Activated CD4-positive, alpha-beta T cell treated with anti-CD3 and anti-CD28 coated beads, Interleukin-2, amount 50 U/mL, for 48 hours (primary cell): ENCODE measurements around the gene TRABD.

Experiments used
- DNase-seq, 2 experiments: peaks; one replicate each; pipeline ENCODE4 v3.0.0-alpha.2; 2020

TRABD gene

GRCh38 chr22:50246242-50247175 is 60.8 kb downstream of the TRABD start:
- DNase-seq, result no peak

DNA sequence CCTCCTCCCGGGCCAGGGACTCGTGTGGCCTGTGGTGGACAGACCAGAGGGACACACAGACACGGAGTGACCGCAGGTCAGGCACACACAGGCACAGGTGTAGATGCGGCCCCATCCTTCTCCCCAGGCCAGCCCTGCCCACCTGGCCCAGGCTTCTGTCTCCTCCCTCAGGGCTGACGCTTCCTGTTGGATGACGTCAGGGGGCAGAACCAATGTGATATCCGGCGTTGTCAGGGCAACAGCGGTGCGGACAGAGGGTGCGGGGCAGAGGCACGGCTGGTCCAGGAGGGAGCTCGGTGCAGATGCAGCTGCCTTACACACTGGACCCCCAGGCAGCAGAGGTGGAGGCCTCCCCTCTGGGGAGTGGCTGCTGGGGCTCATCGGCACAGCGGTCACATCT is 62.0 kb downstream of the TRABD start:
- DNase-seq, result peak; percentile 45 to 62

DNA sequence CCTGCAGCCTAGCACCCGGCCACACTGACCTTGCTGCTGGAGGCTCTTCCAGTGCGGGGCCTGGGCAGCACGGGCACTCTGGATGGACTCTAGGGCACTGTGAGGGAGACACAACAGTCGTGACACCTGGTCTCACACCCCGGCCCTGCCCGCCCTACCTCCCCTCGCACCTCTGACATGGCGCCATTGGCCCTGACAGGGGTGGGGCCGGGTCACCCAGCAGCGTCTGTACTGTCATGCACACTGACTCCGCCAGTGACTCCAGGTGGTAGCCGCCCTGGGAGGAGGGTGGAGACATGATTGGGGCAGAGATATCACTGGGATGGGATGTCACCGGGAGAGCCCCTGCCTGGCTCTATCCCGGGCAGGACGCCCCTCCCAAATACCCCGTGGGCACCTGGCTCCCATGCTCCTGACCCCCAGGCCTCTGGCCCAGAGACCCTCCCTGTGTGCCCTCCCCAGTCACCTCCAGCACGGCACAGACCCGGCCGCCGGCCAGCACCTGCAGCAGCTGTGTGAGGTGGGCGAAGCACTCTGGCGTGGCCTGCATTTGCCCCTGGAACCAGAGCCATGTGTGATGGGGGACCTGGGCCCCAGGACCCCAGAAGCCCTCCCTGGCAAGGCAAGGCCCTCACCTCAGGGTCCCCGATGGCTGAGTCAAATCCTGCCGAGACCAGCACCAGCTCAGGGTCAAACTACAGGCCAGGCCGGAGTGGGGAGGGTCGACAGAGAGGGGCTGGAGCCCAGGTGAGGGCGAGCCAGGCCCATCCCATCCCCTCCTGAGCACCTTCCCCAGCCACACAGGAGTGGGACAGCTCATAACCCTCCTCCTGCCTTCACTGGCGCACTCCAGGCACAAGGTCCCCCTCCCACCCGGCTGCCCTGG is 62.7 kb downstream of the TRABD start:
- no peak for DNase-seq
